SW 1271 (cell line): Measurements from ENCODE around the gene CLEC20A.
A peak's percentile ranks its signal among the peaks of the same experiment; 100 is the strongest.

Experiments used
- DNase-seq, 2 experiments: peaks; one replicate each; lab custom pipeline; 2025; lab: John Stamatoyannopoulos, UW

Gene CLEC20A

DNA sequence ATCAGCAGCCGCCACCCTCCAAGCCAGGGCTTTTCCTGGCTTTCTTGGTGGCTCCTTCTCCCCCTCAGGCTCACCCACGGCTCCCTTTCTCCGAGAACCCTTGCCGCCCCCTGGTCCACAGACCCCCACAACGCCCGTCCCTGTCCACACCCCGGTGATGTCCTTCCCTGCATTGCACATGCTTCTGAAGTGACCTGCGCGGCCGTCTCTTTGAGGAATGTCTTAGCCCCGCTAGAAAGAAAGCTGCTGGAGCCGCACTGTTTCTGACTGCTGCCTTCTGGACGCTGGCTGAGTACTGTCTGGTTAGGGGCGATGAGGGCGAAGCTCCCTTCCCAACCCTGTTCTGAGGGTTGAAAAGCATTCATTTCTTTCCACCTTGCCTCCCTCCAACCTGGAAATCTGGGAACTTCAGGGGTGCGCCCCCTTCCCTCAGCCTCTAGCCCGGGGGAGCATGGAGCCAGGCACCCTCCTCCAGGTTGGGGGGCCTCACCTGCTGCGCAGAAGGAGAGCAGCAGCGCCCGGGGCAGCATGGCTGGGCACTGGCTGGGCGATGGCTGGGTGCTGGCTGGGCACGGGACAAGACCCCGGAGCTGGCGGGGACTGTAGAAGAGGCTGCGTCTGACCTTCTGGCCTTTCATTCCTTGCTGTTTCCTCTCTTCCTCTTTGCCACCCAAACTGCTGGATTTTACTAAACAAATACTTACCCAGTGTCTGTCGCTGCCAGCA, at the start of gene CLEC20A:
CLEC20A (minus strand) TSS at position 555 of the 726 bp plus-strand sequence; CDS start at position 530, 25 bp downstream.
- no peak for DNase-seq

GRCh38 chr1:178544531-178544930, 47.8 kb upstream of the CLEC20A start:
- no peak for DNase-seq

DNA sequence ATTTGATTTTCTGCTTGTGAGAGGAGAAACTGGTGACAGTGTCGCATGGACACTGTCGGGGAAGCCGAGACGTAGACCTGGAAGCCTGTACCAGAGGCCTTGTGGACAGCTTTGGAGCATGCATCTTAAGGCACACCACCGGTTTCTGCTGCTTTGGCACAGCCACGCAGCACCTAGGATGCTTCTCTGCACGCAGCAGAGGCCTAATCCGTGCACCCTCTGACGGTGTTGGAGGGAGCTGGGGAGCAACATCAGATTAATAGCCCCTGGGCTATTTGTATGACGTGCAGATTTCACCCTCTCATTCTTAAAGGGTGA, 46.5 kb upstream of the CLEC20A start:
- no peak for DNase-seq

GRCh38 chr1:178542554-178543289, 46.0 kb upstream of the CLEC20A start:
- DNase-seq, result peak in 1 of 2 experiments; percentile 49

DNA sequence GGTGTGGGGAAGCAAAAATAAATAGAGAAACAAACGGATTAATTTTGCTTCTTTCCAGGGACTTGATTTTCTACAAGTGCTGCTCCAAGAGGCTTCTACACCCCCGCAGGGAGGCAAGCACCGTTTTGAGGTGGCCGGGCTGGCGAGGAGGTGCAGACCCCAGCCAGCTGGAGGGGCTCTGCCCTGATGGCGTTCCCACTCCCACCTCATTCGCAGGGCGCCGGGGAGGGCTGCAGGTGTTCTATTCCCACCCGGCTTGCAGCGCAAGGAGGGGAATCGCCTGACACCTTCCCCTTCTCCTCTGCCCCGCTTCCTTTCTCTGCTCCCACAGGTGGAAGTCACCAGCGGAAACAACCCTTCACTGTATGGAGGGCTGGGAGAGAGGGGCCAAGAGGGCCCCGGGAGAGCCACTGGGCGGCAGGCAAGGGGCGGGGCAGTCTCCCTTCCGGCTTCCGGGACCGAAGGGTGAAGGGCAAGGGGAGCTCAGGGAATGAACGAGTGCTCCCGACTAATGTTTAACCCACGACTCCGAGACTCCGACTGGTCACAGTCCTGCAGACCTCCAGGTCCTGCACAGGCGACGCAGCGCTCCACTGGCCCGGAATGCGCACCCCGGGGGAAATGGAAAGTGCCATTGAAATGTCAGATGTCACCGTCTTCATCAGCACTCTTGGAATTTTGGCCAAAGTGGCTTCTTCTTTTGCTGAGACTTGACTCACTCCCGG, 45.2 kb upstream of the CLEC20A start:
- DNase-seq, result no peak

- no peak for DNase-seq
Observed at GRCh38 chr1:178541379-178541778, 44.6 kb upstream of the CLEC20A start.

GRCh38 chr1:178540646-178541045, 43.9 kb upstream of the CLEC20A start:
- DNase-seq, result no peak

DNA sequence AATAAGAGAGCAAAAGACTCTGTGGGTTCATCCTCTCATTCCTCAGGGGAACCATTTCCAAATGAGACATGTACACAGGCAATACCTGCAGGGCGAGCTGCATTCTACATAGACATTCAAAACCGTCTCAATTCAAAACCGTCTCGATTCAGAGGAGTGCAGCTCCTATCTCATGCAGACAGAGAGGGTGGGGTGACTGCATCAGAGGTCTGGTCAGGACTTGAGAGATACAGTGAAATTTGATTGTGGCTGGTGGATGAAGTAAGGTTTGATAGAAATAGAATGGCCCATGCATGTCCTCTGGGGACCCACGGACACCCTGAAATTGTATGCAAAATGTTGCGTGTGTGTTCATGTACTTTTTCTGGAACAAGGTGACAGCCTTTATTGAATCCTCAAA, 43.4 kb upstream of the CLEC20A start:
- no peak for DNase-seq

DNA sequence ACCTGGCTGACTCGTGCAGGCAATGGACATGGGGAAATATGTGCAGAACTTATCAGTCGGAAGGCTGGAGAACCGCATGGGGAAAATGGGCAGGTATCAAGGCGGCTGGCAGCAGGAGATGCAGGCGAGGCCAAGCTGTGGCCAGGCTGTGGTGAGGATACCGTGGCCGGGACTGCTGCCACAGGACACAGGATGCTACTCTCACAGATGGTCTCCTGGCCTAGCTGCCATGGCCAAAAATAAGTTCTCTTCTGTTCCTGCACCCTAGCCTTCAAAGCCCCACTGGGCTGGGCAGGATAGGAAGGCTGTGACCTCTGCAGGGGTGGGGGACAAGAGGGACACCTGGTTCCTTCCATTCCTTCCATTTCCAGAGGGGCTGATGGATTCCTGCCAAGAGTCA, 42.5 kb upstream of the CLEC20A start:
- DNase-seq, result no peak

- no peak for DNase-seq
Observed at GRCh38 chr1:178538192-178538916, 41.6 kb upstream of the CLEC20A start.

GRCh38 chr1:178537382-178538090, 40.8 kb upstream of the CLEC20A start:
- no peak for DNase-seq

DNA sequence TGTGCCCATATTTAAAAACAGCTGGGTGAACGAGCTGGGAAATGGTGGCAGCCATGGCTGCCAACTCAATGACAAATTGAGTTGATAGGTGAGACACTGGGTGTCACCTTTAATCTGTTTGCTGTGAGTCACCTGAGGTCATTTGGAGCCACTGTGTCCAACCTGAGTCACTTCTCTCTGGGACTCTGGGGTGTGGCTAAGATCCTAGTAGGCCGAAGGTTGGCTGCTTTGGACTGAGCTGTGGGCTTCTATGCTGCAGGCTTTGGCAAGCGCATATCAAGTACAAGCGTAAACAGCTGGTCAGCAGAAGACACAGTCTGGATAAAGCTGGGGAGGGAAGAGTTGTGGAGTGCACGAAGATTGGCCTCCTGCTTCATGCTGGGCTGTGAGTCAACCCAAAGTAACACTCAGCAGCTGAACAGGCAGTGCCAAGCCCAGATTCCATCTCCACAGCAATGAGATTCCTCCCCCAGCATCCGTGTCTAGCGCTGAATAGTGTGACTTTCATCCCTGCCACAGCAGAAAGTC, 40.1 kb upstream of the CLEC20A start:
- no peak for DNase-seq

DNA sequence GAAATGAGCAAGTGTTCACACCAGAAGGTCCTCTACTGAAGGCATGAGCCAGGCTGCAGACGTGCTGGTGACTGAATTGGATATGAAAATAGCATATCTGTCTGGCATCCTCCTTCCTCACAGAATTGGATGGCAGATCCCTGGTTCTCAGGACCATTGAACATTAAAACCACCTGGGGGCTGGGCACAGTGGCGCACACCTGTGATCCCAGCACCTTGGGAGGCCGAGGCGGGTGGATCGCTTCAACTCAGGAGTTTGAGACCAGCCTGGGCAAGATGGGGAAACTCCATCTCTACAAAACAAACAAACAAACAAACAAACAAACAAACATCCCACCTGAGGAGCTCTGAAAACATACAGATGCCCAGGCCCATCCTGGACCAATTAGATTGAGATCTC, 39.6 kb upstream of the CLEC20A start:
- DNase-seq, result no peak

GRCh38 chr1:178534137-178534868, 37.5 kb upstream of the CLEC20A start:
- DNase-seq, result no peak

DNA sequence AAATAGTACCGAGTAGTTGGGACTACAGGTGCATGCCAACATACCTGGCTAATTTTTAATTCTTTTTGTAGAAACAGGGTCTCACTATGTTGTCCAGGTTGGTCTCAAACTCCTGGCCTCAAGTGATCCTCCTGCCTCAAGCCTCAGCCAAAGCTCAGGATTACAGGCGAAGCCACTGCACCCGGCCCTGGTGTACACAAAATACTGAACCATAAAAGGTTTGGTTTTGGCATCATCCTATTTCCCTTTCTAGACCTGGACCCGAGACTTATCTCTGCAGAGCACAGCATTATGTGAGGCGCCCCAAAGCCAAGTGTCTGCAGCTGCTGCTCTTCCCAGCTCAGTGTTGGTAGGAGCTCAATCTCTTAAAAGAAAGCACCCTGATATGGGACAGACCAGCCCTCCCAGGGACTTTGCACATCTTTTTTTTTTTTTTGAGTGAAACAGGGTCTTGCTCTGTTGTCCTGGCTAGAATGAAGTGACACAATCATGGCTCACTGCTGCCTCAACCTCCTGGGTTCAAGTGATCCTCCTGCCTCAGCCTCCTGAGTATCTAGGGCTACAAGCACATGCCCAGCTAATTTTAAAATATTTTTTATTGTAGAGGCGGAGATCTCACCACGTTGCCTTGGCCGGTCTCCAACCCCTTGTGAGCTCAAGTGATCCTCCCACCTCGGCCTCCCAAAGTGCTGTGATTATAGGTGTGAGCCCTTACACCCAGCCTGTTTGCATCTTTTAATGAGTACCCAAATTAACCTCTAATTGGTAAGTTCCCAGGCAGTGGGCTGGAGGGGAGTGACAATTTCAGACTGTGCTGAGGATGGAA, 36.6 kb upstream of the CLEC20A start:
- no peak for DNase-seq

GRCh38 chr1:178532392-178532791, 35.6 kb upstream of the CLEC20A start:
- DNase-seq, result peak in 1 of 2 experiments; percentile 44

DNA sequence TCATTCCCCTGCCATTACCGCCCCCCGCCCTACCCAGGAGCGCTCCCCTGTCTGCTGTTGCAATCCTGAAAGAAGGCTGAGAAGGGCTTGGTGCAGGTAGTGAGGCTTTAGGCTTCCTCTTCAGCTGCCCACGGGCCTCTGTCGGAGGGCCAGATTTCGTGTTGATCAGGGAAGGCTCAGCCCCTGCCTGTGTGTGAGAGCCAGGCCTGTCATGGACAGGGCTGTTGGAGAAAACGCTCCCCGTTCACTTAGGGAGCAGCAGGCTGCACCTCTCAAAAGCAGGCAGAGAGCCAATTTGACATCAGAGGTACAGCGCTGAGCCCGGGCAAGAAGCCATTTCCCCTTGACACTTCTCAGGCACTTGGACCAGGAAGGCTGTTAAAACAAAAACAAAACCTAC, 35.1 kb upstream of the CLEC20A start:
- no peak for DNase-seq

DNA sequence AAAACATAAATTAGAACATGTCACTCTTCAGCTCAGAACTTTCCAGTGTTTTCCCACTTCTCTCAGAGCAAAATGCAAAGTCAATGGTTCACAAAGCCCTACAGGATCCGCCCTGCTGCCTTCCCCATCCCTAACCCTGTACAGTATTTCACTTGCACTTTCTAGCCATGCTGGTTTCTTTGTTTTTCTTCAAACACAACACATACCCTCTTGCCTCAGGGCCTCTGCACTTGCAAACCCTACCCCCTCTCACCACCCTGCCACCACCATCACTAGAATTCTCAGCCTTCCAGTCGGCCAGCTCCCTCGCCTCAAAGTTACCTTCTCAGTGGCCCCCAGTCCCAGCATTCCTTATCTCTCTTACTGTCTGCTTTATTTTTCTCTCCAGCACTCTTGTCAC, 33.7 kb upstream of the CLEC20A start:
- no peak for DNase-seq

GRCh38 chr1:178530037-178530402, 33.3 kb upstream of the CLEC20A start:
- DNase-seq, result peak in 1 of 2 experiments; percentile 56
